HG03460 (cell line): ENCODE measurements around the gene CCDC169.
"Not testable (repeated sequence)": the region's sequence is repeated elsewhere in the genome, so short reads cannot be mapped to it uniquely, and the experiment has no call there.

Experiments
- ATAC-seq: cut with Tn5 transposase; IDR thresholded peaks from one replicate; pipeline ENCODE4 v1.9.1; 2021; ENCODE audit not compliant: unreplicated experiment

The CCDC169 gene

GRCh38 chr13:36297366-36298338, at the start of gene CCDC169:
Gene CCDC169, minus strand, starts transcription at chr13:36297814. Its CDS starts 95 bp downstream, at chr13:36297719.
- no peak for ATAC-seq

GRCh38 chr13:36346222-36347083, 48.8 kb upstream of the CCDC169 start, which contains the start of gene SPART:
Gene SPART, minus strand, starts transcription at chr13:36346394. Its CDS starts 10,564 bp downstream, at chr13:36335830.
- peak; percentile 97 for ATAC-seq

GRCh38 chr13:36345438-36346221, 48.0 kb upstream of the CCDC169 start:
- no peak for ATAC-seq

- no peak for ATAC-seq
Observed at GRCh38 chr13:36344886-36345437, 47.3 kb upstream of the CCDC169 start.

- no peak for ATAC-seq
Observed at GRCh38 chr13:36344173-36344572, 46.6 kb upstream of the CCDC169 start.

GRCh38 chr13:36343766-36344165, 46.2 kb upstream of the CCDC169 start:
- ATAC-seq = no peak

- ATAC-seq = no peak
Observed at GRCh38 chr13:36342715-36343114, 45.1 kb upstream of the CCDC169 start.

GRCh38 chr13:36341718-36342117, 44.1 kb upstream of the CCDC169 start:
- no peak for ATAC-seq

- ATAC-seq = no peak
Observed at GRCh38 chr13:36339600-36340155, 42.1 kb upstream of the CCDC169 start.

- ATAC-seq = no peak
Observed at GRCh38 chr13:36337938-36338641, 40.5 kb upstream of the CCDC169 start.

GRCh38 chr13:36332986-36333385, 35.4 kb upstream of the CCDC169 start:
- no peak for ATAC-seq

- not testable (repeated sequence) for ATAC-seq
Observed at GRCh38 chr13:36332255-36332654, 34.6 kb upstream of the CCDC169 start.

GRCh38 chr13:36331280-36331679, 33.7 kb upstream of the CCDC169 start:
- no peak for ATAC-seq

GRCh38 chr13:36329361-36329760, 31.7 kb upstream of the CCDC169 start:
- no peak for ATAC-seq

GRCh38 chr13:36328821-36329220, 31.2 kb upstream of the CCDC169 start:
- ATAC-seq = no peak

- no peak for ATAC-seq
Observed at GRCh38 chr13:36325912-36326311, 28.3 kb upstream of the CCDC169 start.

- not testable (repeated sequence) for ATAC-seq
Observed at GRCh38 chr13:36324881-36325280, 27.3 kb upstream of the CCDC169 start.

- no peak for ATAC-seq
Observed at GRCh38 chr13:36323951-36324566, 26.4 kb upstream of the CCDC169 start.

- ATAC-seq = no peak
Observed at GRCh38 chr13:36323408-36323807, 25.8 kb upstream of the CCDC169 start.
